RWPE2 (cell line): ENCODE measurements around the gene PROP1.
"Not testable (repeated sequence)": the region's sequence is repeated elsewhere in the genome, so short reads cannot be mapped to it uniquely, and the experiment has no call there.

Experiments
- ATAC-seq: fragments of 200-7000 bp; cut with Tn5 transposase; 3 replicates; pipeline ENCODE4 v1.9.1; 2021; ENCODE audit warnings: low read depth
- DNase-seq: peaks from one replicate; pipeline ENCODE4 v3.0.0-alpha.2; 2020; ENCODE audit warnings: low spot score
- H3K27ac ChIP-seq: fragments of 450-650 bp; 2 replicates; pipeline ENCODE4 v1.5.1; 2017; ENCODE audit warnings: mild to moderate bottlenecking; ENCODE audit not compliant: poor library complexity, severe bottlenecking
- H3K27me3 ChIP-seq: fragments of 250-450 bp; sonication (Bioruptor Pico); 2 replicates; pipeline ENCODE4 v1.5.1; 2021; ENCODE audit warnings: mild to moderate bottlenecking, moderate library complexity; ENCODE audit not compliant: insufficient read depth, poor library complexity, severe bottlenecking
- H3K36me3 ChIP-seq: fragments of 250-450 bp; sonication (Bioruptor Pico); 2 replicates; pipeline ENCODE4 v1.5.1; 2020; ENCODE audit warnings: low read depth, mild to moderate bottlenecking, moderate library complexity
- H3K4me1 ChIP-seq: fragments of 250-450 bp; sonication (Bioruptor Pico); 2 replicates; pipeline ENCODE4 v1.5.1; 2021; ENCODE audit warnings: mild to moderate bottlenecking, moderate library complexity; ENCODE audit not compliant: insufficient read depth, poor library complexity, severe bottlenecking
- H3K4me3 ChIP-seq: fragments of 250-450 bp; sonication (Bioruptor Pico); 2 replicates; pipeline ENCODE4 v1.5.1; 2021; ENCODE audit warnings: mild to moderate bottlenecking, moderate library complexity; ENCODE audit not compliant: severe bottlenecking
- H3K9me3 ChIP-seq: fragments of 250-450 bp; sonication (Bioruptor Pico); 2 replicates; pipeline ENCODE4 v1.5.1; 2021; ENCODE audit warnings: mild to moderate bottlenecking, moderate library complexity; ENCODE audit not compliant: severe bottlenecking

Gene PROP1

DNA sequence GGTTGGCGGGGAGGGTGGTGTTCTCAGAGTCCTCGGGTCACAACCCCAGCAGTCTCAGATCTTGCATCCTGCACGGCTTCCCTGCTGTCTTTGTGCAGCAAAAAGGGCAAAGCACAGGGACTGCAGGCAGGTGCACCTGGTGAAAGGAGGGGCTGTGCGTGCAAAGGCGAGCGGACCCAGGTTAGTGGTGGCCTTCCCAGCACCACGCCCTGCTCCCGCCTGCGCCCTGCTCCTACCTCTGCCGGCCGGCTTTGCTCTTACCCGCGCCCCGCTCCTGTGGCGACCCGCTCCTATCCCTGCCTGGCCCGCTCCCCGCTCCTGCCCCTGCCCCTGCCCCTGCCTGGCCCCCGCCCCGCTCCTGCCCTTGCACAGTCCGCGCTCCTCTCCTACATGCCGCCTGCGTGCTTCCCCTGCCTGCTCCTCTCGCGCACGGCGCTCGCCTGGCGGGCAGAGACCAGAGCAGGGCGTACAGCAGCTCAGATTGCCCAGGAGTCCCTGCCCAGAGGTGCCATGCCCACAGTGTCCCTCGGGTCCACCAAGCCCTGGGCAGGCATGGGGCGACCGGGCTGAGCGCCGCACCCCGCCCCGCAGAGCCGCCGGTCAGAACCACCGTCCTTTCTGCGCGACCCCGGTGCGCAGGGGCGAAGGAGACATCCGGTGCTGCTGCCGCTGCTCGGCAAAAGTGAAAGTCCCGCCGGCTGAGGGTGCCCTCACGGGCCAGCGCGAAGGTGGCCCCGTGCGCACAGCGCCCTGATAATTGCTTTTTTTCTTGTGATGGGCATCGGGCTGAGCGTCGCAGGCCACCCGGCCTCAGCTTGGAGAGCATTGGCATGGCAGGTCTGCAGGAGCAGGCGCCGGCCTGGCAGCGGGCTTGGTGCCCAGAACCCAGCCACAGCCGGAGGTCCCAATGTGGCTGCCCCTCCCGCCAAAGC is 52.0 kb downstream of the PROP1 start:
- not testable (repeated sequence) for DNase-seq, H3K36me3 ChIP-seq, H3K27me3 ChIP-seq, H3K27ac ChIP-seq, H3K9me3 ChIP-seq, H3K4me1 ChIP-seq
- ATAC-seq, result peak; percentile 42
- peak overlapping the region; percentile 30 for H3K4me3 ChIP-seq

DNA sequence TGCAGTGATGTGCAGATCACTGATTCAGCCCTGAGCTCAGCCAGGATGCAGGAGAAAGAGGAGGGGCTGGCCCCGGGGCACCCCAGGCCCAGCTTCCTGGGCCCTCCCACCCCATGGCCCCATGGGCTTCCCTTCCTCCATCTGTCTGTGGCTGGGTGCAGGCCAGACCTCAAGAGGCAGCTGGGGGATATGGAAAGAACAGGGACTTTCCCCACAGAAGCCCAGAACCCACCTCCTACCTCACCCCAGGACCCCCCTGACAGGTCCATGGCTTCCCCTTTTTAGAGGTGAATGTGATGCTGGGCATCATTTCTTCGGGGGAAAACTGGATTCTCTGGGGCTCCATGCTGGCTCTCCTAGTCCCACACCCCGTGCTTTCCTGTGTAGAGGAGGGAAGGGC is 53.1 kb downstream of the PROP1 start:
- not testable (repeated sequence) for H3K4me3 ChIP-seq, H3K4me1 ChIP-seq, H3K27ac ChIP-seq, H3K36me3 ChIP-seq, DNase-seq, H3K27me3 ChIP-seq, ATAC-seq, H3K9me3 ChIP-seq
